Measurements from ENCODE around the gene HS3ST3B1. TPM values are rescaled to one million over a fixed set of nuclear protein-coding genes. Genes with fewer than 3 reads are reported as not detected.
A peak's percentile ranks its signal among the peaks of the same experiment; 100 is the strongest.

HS3ST3B1 gene
- total and polyA plus RNA-seq, 7 experiments from 2014 or later: 7.9 to 40.7 (median 12.2) TPM

- Histone ChIP-seq H3K9me3 (ENCODE audit: control insufficient read depth in 2 of 3, low read length in 3 of 3) (peaks cover 0 to 4% (median 0%) of the 10 kb centered on the region in 3 experiments), H3K4me1 (ENCODE audit: control insufficient read depth in 2 of 2, insufficient read depth in 2 of 2, low read length in 2 of 2) (no peaks in the 10 kb centered on the region), H3K4me3 (ENCODE audit: low read length) (no peak overlapping the region), H3K27me3 (ENCODE audit: control insufficient read depth in 2 of 2, insufficient read depth in 2 of 2, low read length in 2 of 2) (no peaks in the 10 kb centered on the region), H3K27ac (ENCODE audit: low read depth, low read length) (no peak overlapping the region), H3K36me3 (ENCODE audit: control insufficient read depth in 2 of 3, insufficient read depth in 3 of 3, low read length in 3 of 3) (no peaks in the 10 kb centered on the region)
- Mint-ChIP-seq H3K27me3 (no peaks in the 10 kb centered on the region), H3K4me1 (no peaks in the 10 kb centered on the region), H3K4me3 (no peak overlapping the region), H3K36me3 (peaks cover 0 to 6% (median 3%) of the 10 kb centered on the region in 5 donors), H3K9me3 (peaks cover 3 to 21% (median 8%) of the 10 kb centered on the region in 11 donors), H3K27ac (no peak overlapping the region)
- CTCF ChIA-PET: interaction anchor here (0.8 to 1.1 kb wide), 2 partner anchors 49 to 56 kb away, joined by 3 read pairs; no protein-coding TSS in a partner anchor
- no peak for ATAC-seq
- POLR2A ChIA-PET: interaction anchor here (0.5 to 0.7 kb wide), 2 partner anchors 8 to 94 kb away, joined by 3 read pairs; no protein-coding TSS in a partner anchor
- peak in 2 of 9 donors; percentile 12 to 18 for DNase-seq
- intact Hi-C loops (cut with micrococcal nuclease): no loop called here
Measured at GRCh38 chr17:14396547-14396946, 95.7 kb downstream of the HS3ST3B1 start.

- DNase-seq (no peak), ATAC-seq (no peak)
- no peak overlapping the region for H3K4me3 Mint-ChIP-seq
- Histone ChIP-seq H3K4me3 (ENCODE audit: low read length) (no peak overlapping the region), H3K27me3 (ENCODE audit: control insufficient read depth in 2 of 2, insufficient read depth in 2 of 2, low read length in 2 of 2) (no peaks in the 10 kb centered on the region), H3K27ac (ENCODE audit: low read depth, low read length) (no peak overlapping the region), H3K36me3 (ENCODE audit: control insufficient read depth in 2 of 3, insufficient read depth in 3 of 3, low read length in 3 of 3) (no peaks in the 10 kb centered on the region), H3K9me3 (ENCODE audit: control insufficient read depth in 2 of 3, low read length in 3 of 3) (no peaks in the 10 kb centered on the region), H3K4me1 (ENCODE audit: control insufficient read depth in 2 of 2, insufficient read depth in 2 of 2, low read length in 2 of 2) (peaks cover under 1 to 2% of the 10 kb centered on the region in 2 donors)
- CTCF ChIA-PET: no interaction called here
- H3K27me3 Mint-ChIP-seq: no peaks in the 10 kb centered on the region
- H3K36me3 Mint-ChIP-seq: peaks cover 0 to 9% (median 6%) of the 10 kb centered on the region in 5 donors
- intact Hi-C loops (cut with micrococcal nuclease): no loop called here
- no peak overlapping the region for H3K27ac Mint-ChIP-seq
- POLR2A ChIA-PET: no interaction called here
- H3K4me1 Mint-ChIP-seq: peaks cover 1 to 11% (median 8%) of the 10 kb centered on the region in 7 donors
- peaks cover 0 to 15% (median 8%) of the 10 kb centered on the region in 11 donors for H3K9me3 Mint-ChIP-seq
Measured at GRCh38 chr17:14398766-14399165, 97.9 kb downstream of the HS3ST3B1 start.

Other genes starting within 250 kb of the HS3ST3B1 start
- gene COX10, start 231.6 kb upstream of the HS3ST3B1 start, total RNA-seq: 10 to 100 TPM; 16.2 to 30.6 (median 19.3) TPM
- gene COX10, start 231.6 kb upstream of the HS3ST3B1 start, polyA plus RNA-seq: 10 to 100 TPM; 20.2 to 24.9 TPM
- not detected for gene CDRT15, start 64.2 kb upstream of the HS3ST3B1 start, total RNA-seq
- under 1 TPM in 1 of 2 donors, not detected in 1; 0.98 TPM for gene CDRT15, start 64.2 kb upstream of the HS3ST3B1 start, polyA plus RNA-seq